GM12864 (cell line): ENCODE measurements around the gene RNF11.

Experiments used
- DNase-seq: peaks from one replicate; pipeline ENCODE4 v3.0.0-alpha.2; 2011; ENCODE audit warnings: low read depth
- H3K4me3 ChIP-seq: 2 replicates; pipeline ENCODE4 v1.5.1; 2011; ENCODE audit warnings: mild to moderate bottlenecking, low read depth, low read length, control low read depth
- CTCF ChIP-seq: IDR thresholded peaks from 2 replicates; pipeline ENCODE4 v1.5.1; 2011; ENCODE audit warnings: low read depth, mild to moderate bottlenecking, moderate library complexity, low read length, control low read depth, inconsistent platforms; ENCODE audit errors: missing control alignments

Gene RNF11

GRCh38 chr1:51321924-51322280 is 85.8 kb downstream of the RNF11 start:
- DNase-seq, result no peak
- TF ChIP-seq CTCF, result no peak

GRCh38 chr1:51322417-51323101 is 86.5 kb downstream of the RNF11 start:
- H3K4me3 ChIP-seq, result no peak overlapping the region
- TF ChIP-seq CTCF, result no peak
- no peak for DNase-seq

More at GRCh38 chr1:51321924-51322280, 85.8 kb downstream of the RNF11 start:
- no peak overlapping the region for H3K4me3 ChIP-seq
